Left lobe of liver (tissue), 2 donors: ENCODE data around the gene WNT7B. TPM values are rescaled to one million over a fixed set of nuclear protein-coding genes. Genes with fewer than 3 reads are reported as not detected.

ENCODE experiments used
- ATAC-seq: fragments of 200-7000 bp; cut with Tn5 transposase; one replicate; pipeline ENCODE4 v1.9.1; 2020; ENCODE audit warnings: mild to moderate bottlenecking, moderate library complexity
- DNase-seq: peaks from one replicate; pipeline ENCODE4 v3.0.0-alpha.2; 2020; ENCODE audit warnings: low spot score
- total RNA-seq: library from RNA; stranded (reverse); gene quantifications from one replicate; pipeline ENCODE4 v1.2.1, GENCODE V29; 2021
- donor health status: DM: no; HTN: no; CAD: no; lungs with moderate emphysema.
- donor health status: DM: no; HTN: yes; CAD: no.

The WNT7B gene
- total RNA-seq, 1 donor from 2014 or later: 0.08 TPM

- peak; percentile 70 for DNase-seq
- ATAC-seq: peak; percentile 59
Observed at GRCh38 chr22:45997077-45997776, 20.3 kb upstream of the WNT7B start.

DNA sequence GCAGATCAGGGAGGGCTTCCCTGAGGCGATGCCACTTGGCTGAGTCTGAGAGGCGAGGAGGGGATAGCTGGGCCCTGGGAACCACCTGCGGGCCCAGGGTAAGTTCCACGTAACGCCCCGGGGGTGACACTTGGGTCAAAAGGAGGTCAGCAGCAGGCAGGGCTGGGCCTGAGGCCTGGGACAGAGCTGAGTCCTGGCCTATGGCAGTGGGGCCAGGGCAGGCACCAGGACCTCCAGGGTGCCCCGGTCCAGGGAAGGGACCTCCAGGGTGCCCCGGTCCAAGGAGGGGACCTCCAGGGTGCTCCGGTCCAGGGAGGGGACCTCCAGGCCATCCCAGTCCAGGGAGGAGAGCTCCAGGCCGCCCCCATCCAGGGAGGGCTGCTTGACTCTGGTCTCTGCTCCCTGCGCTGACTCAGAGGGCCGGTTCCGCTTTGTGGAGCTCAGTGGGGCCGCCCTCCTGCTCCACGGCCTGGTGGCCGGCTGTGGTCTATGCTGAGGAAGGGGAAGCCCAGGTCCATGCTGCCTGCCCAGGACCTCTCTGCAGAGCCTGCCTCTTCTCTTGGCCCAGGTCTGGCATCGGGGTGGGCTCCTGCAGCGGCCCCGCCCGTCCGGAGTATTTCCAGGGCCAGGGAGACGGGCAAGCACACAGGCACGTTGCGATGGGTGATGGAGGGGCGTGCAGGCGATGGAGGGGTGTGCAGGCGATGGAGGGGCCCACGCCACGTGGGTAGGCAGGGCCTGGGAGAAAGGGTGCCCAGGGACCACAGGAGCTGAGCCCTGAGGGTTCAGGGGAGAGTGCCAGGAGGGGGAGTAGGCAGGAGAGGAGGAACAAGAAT, 19.5 kb upstream of the WNT7B start:
- ATAC-seq (peak; percentile 31), DNase-seq (no peak)

GRCh38 chr22:45995405-45996101, 18.6 kb upstream of the WNT7B start:
- ATAC-seq (no peak), DNase-seq (no peak)

DNA sequence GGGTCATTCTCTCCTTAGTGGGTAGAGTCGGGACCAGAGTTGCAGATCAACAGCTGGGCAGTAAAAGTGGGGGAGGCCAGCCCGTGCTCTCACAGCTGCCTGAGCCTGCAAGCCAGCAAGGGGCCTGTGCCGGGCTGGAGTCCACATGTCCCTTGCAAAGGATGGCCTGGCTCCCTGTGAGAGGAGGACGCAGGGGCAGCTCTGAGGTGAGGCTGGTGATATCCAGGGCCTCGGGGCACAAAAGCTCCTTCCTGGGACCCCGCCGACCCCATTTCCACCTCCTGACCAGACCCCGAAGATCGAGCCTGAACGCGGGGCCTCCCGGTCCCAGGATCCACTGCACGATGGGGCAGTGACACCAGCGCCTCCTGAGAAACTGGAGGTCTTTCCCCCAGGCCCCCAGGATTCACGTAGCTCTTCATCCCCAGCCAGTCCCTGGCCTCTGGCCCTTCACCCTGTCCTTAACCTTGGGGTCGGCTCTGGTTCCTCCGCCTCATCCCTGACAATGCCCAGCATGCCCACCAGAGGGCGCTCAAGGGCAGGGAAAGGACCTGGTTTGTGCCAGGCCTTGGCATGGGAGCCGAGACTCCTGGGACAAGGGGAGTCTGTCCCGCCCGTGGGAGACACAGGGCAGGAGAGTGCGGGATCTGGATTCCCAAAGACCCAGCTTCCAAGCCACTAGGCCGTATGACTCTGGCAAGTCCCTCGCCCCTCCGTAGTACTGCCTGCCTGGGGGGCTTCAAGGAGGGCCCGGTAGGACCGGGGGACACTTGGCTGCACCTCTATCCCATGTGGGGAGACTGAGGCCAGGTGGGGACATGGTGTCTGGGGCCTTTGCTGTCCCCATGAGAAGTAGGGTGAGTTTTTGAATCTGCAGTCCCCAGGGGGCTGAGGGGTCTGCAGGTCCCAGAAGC, 17.8 kb upstream of the WNT7B start:
- DNase-seq: peak; percentile 85
- ATAC-seq: peak; percentile 85

DNA sequence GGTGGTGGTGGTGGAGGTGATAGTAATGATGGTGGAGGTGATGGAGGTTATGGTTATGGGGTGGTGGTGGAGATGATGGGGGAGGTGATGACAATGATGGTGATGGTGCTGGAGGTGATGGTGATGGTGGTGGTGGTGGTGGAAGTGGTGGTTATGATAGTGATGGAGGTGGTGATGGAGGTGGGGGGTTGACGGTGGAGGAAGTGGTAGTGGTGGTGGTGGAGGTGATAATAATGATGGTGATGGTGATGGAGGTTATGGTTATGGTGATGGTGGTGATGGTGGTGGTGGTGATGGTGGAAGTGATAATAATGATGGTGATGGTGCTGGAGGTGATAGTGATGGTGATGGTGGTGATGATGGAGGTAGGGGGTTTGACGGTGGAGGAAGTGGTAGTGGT, 16.9 kb upstream of the WNT7B start:
- ATAC-seq (no peak), DNase-seq (no peak)

- ATAC-seq: no peak
Observed at GRCh38 chr22:45993143-45993692, 16.3 kb upstream of the WNT7B start.

GRCh38 chr22:45992737-45993136, 15.8 kb upstream of the WNT7B start:
- DNase-seq: no peak
- ATAC-seq: no peak

More at GRCh38 chr22:45993143-45993692, 16.3 kb upstream of the WNT7B start:
- no peak for DNase-seq

DNA sequence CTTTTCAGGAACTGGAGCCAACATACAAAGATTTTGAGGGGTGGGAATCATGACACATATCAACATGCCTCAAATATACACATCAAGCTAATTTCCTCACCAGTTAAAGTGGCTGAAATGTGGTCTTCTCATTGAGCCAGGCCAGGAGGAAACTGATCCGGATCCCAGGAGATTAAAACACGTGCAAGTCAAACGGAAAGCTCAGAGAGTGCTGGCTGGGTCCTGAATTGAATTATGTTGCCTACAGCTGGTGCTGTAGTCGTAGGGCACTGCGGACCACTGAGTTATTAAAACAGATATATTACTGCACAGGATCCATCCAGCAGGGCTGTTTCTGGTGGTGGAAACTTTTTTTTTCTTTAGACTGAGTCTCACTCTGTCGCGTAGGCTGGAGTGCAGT, 14.1 kb upstream of the WNT7B start:
- no peak for ATAC-seq
- DNase-seq: no peak

GRCh38 chr22:45987136-45987861, 10.3 kb upstream of the WNT7B start:
- ATAC-seq: no peak
- no peak for DNase-seq

DNA sequence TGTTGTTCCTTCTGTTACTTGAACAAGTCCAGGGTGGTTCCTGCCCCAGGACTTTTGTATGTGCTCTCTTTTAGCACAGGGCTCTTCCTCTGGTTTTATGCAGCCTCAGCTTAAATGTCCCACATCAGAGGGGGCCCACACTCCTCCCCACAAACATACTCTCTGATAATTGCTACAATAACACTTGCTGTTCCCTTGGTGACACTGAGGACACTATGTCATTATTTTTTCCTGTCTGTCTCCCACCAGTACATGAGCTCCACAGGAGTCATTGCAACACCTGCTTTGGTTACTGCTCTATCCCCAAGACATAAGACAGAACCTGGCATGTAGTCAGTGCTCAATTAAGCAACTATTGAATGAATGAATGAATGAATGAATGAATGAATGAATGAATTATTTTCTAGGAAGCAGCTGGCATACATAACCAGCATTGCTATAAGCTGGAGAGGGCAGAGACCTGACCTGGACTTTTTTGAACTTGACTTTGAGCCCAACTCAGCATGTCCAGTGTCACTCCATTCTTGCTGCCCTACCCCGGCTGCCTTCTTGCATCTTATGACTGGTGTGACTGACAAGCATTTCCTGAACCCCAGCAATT, 7.5 kb upstream of the WNT7B start:
- no peak for ATAC-seq
- DNase-seq: no peak

- no peak for DNase-seq
- no peak for ATAC-seq
Observed at GRCh38 chr22:45983797-45984196, 6.8 kb upstream of the WNT7B start.

- no peak for DNase-seq
- no peak for ATAC-seq
Observed at GRCh38 chr22:45980761-45981160, 3.8 kb upstream of the WNT7B start.

DNA sequence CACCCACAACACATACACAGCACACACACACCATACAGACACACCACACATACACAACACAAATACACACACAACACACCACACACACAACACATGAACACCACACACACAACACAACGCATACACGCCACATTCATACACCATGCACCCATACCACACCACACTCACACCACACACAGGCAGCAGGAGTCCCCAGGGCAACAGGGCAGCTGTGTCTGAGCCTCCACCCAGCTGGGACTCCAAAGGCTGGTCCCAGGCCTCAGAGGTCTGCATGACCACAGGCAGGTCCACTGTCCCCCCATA, 3.3 kb upstream of the WNT7B start:
- no peak for ATAC-seq

DNA sequence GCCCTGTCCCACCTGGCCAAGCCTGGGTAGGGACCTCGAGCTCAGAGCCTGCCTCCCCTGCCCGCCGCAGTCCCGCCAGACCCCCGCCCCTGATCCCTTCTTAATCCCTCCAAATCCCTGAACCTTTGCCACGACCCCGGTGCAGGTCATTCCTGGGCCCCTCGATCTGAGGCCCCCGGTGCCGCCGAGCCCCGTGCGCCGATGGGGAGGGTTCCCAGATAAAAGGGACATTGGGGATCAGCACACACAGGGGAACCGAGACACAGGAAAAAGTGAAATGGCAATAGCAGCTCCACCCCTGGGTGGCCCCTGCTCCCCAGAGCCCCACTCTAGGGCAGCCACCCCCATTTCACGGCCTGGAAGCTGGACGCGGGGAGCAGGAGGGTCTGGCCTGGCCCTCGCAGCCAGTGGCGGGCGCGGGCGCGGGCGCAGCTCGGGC, 1.3 kb upstream of the WNT7B start:
- no peak for DNase-seq
- ATAC-seq: no peak

More for the DNA sequence above, 3.3 kb upstream of the WNT7B start:
- no peak for DNase-seq

DNA sequence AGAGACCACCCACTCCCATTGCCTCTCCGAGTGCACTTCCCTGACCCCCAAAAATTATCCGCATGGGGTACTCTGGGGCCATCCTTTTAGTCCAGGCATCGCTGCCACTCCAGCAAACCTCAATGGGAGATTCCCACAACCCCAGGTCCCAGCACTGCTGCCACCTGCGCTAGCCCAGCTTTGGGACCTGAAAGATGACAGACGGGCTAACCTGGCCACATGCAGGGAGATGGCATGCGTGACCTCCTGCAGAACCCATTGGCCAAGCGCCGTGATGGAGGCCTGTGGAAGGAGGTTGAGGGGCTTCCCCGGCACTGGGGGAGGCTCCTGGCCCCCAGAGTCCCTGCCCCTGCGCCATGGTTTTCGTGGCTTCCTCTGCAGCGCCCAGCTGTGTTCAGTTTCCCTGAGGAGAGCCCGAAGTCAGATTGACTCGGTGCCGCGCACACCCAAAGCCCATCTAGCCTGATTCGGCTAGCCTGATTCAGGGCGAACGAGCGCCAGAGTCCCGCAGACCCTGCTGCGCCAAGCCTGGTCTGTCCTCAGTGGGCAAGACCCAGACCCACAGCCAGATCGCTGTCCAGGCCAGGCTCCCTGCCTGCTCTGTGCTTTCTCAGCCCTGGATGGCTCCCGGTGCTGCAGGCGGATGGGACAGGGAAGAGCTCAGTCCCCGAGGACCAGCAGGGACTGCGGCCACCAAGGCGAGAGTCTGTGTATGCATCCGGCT, 751 bp upstream of the WNT7B start:
- ATAC-seq (no peak), DNase-seq (no peak)

- DNase-seq (no peak), ATAC-seq (no peak)
Observed at GRCh38 chr22:45976254-45977002, 534 bp downstream of the WNT7B start.

GRCh38 chr22:45975164-45976161, 1.5 kb downstream of the WNT7B start:
- DNase-seq: no peak
- ATAC-seq: no peak
